GM23338 (cell line): ENCODE measurements around the gene SUPT3H. TPM values are rescaled to one million over a fixed set of nuclear protein-coding genes. Genes with fewer than 3 reads are reported as not detected.

Source experiments
- ATAC-seq: fragments of 200-7000 bp; cut with Tn5 transposase; 3 replicates; pipeline ENCODE4 v1.9.1; 2020
- DNase-seq: peaks from one replicate; pipeline ENCODE4 v3.0.0-alpha.2; 2015; ENCODE audit warnings: low spot score
- H2AFZ ChIP-seq: fragments of 200-600 bp; sonication (generic); 2 replicates; pipeline ENCODE4 v1.8.0; 2016; ENCODE audit warnings: antibody characterized with exemption, mild to moderate bottlenecking, moderate library complexity
- H3F3A ChIP-seq: fragments of 200-600 bp; sonication (generic); replicated peaks from 2 replicates; pipeline ENCODE4 v1.8.0; 2017; ENCODE audit warnings: antibody characterized with exemption, mixed run types, low read depth
- H3K27ac ChIP-seq: fragments of 200-600 bp; sonication (generic); 2 replicates; pipeline ENCODE4 v1.6.1; 2016; ENCODE audit warnings: low read depth
- H3K27me3 ChIP-seq: fragments of 200-600 bp; sonication (generic); 2 replicates; pipeline ENCODE4 v1.8.0; 2016; ENCODE audit warnings: mild to moderate bottlenecking, mixed run types, moderate library complexity; ENCODE audit not compliant: insufficient read depth
- H3K36me3 ChIP-seq: fragments of 200-600 bp; sonication (generic); 2 replicates; pipeline ENCODE4 v1.8.0; 2016; ENCODE audit warnings: mild to moderate bottlenecking; ENCODE audit not compliant: insufficient read depth
- H3K4me1 ChIP-seq: fragments of 200-600 bp; sonication (generic); 2 replicates; pipeline ENCODE4 v1.8.0; 2016; ENCODE audit warnings: mild to moderate bottlenecking, moderate library complexity; ENCODE audit not compliant: insufficient read depth
- H3K4me2 ChIP-seq: fragments of 200-600 bp; sonication (generic); 2 replicates; pipeline ENCODE4 v1.7.1; 2017; ENCODE audit warnings: mixed run types
- H3K4me3 ChIP-seq: fragments of 200-600 bp; sonication (generic); 2 replicates; pipeline ENCODE4 v1.6.1; 2016; ENCODE audit warnings: mixed run types
- H3K79me2 ChIP-seq: fragments of 200-600 bp; sonication (generic); replicated peaks from 2 replicates; pipeline ENCODE4 v1.8.0; 2017; ENCODE audit warnings: mild to moderate bottlenecking; ENCODE audit not compliant: insufficient read depth
- H3K9me2 ChIP-seq: fragments of 200-600 bp; sonication (generic); 2 replicates; pipeline ENCODE4 v1.8.0; 2017; ENCODE audit not compliant: insufficient read depth
- H4K20me1 ChIP-seq: fragments of 200-600 bp; sonication (generic); replicated peaks from 2 replicates; pipeline ENCODE4 v1.8.0; 2017; ENCODE audit warnings: mild to moderate bottlenecking; ENCODE audit not compliant: insufficient read depth
- H3K27ac Mint-ChIP-seq: 2 replicates; pipeline ENCODE4 v1.8.0; 2020; ENCODE audit warnings: inconsistent platforms, mild to moderate bottlenecking, moderate library complexity, mixed read lengths
- H3K27me3 Mint-ChIP-seq: 3 replicates; pipeline ENCODE4 v1.8.0; 2022; ENCODE audit warnings: low read depth, mild to moderate bottlenecking, moderate library complexity, mixed read lengths, inconsistent platforms; ENCODE audit not compliant: insufficient read depth, poor library complexity
- H3K36me3 Mint-ChIP-seq: 3 replicates; pipeline ENCODE4 v1.8.0; 2021; ENCODE audit warnings: low read depth, mild to moderate bottlenecking, inconsistent platforms, moderate library complexity, mixed read lengths
- H3K4me1 Mint-ChIP-seq: 3 replicates; pipeline ENCODE4 v1.8.0; 2020; ENCODE audit warnings: mild to moderate bottlenecking, inconsistent platforms, mixed read lengths
- H3K4me3 Mint-ChIP-seq: 3 replicates; pipeline ENCODE4 v1.8.0; 2021; ENCODE audit warnings: moderate library complexity, mild to moderate bottlenecking, inconsistent platforms, mixed read lengths
- H3K9me3 Mint-ChIP-seq: 3 replicates; pipeline ENCODE4 v1.8.0; 2020; ENCODE audit warnings: moderate library complexity, mild to moderate bottlenecking, inconsistent platforms, mixed read lengths
- CREB1 ChIP-seq: fragments of 250-450 bp; sonication (Bioruptor Pico); IDR thresholded peaks from 2 replicates; pipeline ENCODE4 v1.5.0; 2020; ENCODE audit warnings: low read depth, mild to moderate bottlenecking, moderate library complexity
- EZH2 ChIP-seq: fragments of 200-600 bp; sonication (generic); IDR thresholded peaks from one replicate; pipeline ENCODE4 v1.8.0; 2017; ENCODE audit warnings: antibody characterized with exemption, mild to moderate bottlenecking, low read depth; ENCODE audit not compliant: unreplicated experiment
- EZH2phosphoT487 ChIP-seq: fragments of 200-600 bp; sonication (generic); IDR thresholded peaks from one replicate; pipeline ENCODE4 v1.8.1; 2018; ENCODE audit warnings: antibody characterized with exemption; ENCODE audit not compliant: unreplicated experiment
- JUNB ChIP-seq: IDR thresholded peaks from one replicate; pipeline ENCODE4 v1.6.1; 2016; ENCODE audit warnings: antibody characterized with exemption; ENCODE audit not compliant: unreplicated experiment
- NANOG ChIP-seq: IDR thresholded peaks from 2 replicates; pipeline ENCODE4 v1.6.1; 2016; ENCODE audit warnings: antibody characterized with exemption, borderline replicate concordance
- STAT1 ChIP-seq: IDR thresholded peaks from one replicate; pipeline ENCODE4 v1.6.1; 2016; ENCODE audit warnings: antibody characterized with exemption; ENCODE audit not compliant: unreplicated experiment
- ZNF114 ChIP-seq: fragments of 250-450 bp; sonication (Bioruptor Pico); IDR thresholded peaks from 2 replicates; pipeline ENCODE4 v1.5.0; 2020; ENCODE audit warnings: mild to moderate bottlenecking, moderate library complexity
- ZNF331 ChIP-seq: fragments of 250-450 bp; sonication (Bioruptor Pico); IDR thresholded peaks from 2 replicates; pipeline ENCODE4 v1.5.0; 2020; ENCODE audit warnings: low read depth, mild to moderate bottlenecking, moderate library complexity
- polyA plus RNA-seq: library from polyadenylated mRNA; unstranded; fragments of >200 nt; fragmentation: Nextera tagmentation; extraction: Ambion mirVana; gene quantifications from 2 replicates; pipeline ENCODE4 v1.2.1, GENCODE V29; 2016
- total RNA-seq: library from RNA; depleted of rRNA; stranded (reverse); fragments of >200 nt; shearing (Covaris generic); gene quantifications from 2 replicates; pipeline ENCODE4 v1.2.3, GENCODE V29; 2014
- TF ChIP-seq, protein P1 (sequence below): fragments of 250-450 bp; sonication (Bioruptor Pico); IDR thresholded peaks from 2 replicates; pipeline ENCODE4 v1.5.0; 2020; ENCODE audit warnings: mild to moderate bottlenecking, moderate library complexity
- TF ChIP-seq, protein P2 (sequence below): IDR thresholded peaks from 2 replicates; pipeline ENCODE4 v1.6.1; 2016; ENCODE audit warnings: antibody characterized with exemption
- TF ChIP-seq, protein P3 (sequence below), 2 experiments: fragments of 200-600 bp in 1 of 2; sonication (generic) in 1 of 2; conservative IDR thresholded peaks; 2 replicates each; pipeline versions ENCODE4 v1.5.1 to v1.6.1; 2016 to 2017; ENCODE audit warnings: antibody characterized with exemption in 2 of 2, low read depth in 2 of 2, mild to moderate bottlenecking in 2 of 2, moderate library complexity in 1 of 2

The SUPT3H gene
- total and polyA plus RNA-seq, 2 experiments from 2014 or later: 11.4 to 30.1 TPM

DNA sequence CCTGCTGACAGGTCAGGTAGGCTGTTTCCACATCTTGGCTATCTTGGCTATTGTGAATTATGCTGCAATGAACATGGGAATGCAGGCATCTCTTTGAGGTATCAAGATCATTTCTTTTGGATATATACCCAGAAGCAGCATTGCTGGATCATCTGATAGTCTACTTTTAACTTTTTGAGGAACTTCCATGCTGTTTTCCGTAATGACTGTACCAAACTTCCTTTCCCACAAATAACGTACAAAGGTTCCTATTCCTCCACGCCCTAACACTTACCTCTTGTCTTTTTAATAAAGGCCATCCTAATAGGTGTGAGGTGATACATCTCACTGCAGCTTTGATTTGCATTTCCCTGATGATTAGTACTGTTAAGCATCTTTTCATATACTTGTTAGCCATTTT lies 388.3 kb downstream of the SUPT3H start:
- H3K9me3 Mint-ChIP-seq: no peaks in the 10 kb centered on the region
- H4K20me1 ChIP-seq: no peaks in the 10 kb centered on the region
- no peak overlapping the region for H2AFZ ChIP-seq
- no peaks in the 10 kb centered on the region for H3K4me1 Mint-ChIP-seq
- H3K27me3 ChIP-seq: no peaks in the 10 kb centered on the region
- H3K27ac ChIP-seq: no peak overlapping the region
- no peaks in the 10 kb centered on the region for H3K36me3 ChIP-seq
- no peak overlapping the region for H3K4me2 ChIP-seq
- H3K27me3 Mint-ChIP-seq: peaks cover 1% of the 10 kb centered on the region
- DNase-seq (no peak), ATAC-seq (no peak)
- H3K4me1 ChIP-seq: no peaks in the 10 kb centered on the region
- TF ChIP-seq ZNF331 (no peak), CREB1 (CRISPR knock-in tag) (no peak), ZNF114 (CRISPR knock-in tag) (no peak), NANOG (no peak), EZH2phosphoT487 (no peak), STAT1 (no peak), EZH2 (no peak), JUNB (no peak)
- TF ChIP-seq, protein P1, sequence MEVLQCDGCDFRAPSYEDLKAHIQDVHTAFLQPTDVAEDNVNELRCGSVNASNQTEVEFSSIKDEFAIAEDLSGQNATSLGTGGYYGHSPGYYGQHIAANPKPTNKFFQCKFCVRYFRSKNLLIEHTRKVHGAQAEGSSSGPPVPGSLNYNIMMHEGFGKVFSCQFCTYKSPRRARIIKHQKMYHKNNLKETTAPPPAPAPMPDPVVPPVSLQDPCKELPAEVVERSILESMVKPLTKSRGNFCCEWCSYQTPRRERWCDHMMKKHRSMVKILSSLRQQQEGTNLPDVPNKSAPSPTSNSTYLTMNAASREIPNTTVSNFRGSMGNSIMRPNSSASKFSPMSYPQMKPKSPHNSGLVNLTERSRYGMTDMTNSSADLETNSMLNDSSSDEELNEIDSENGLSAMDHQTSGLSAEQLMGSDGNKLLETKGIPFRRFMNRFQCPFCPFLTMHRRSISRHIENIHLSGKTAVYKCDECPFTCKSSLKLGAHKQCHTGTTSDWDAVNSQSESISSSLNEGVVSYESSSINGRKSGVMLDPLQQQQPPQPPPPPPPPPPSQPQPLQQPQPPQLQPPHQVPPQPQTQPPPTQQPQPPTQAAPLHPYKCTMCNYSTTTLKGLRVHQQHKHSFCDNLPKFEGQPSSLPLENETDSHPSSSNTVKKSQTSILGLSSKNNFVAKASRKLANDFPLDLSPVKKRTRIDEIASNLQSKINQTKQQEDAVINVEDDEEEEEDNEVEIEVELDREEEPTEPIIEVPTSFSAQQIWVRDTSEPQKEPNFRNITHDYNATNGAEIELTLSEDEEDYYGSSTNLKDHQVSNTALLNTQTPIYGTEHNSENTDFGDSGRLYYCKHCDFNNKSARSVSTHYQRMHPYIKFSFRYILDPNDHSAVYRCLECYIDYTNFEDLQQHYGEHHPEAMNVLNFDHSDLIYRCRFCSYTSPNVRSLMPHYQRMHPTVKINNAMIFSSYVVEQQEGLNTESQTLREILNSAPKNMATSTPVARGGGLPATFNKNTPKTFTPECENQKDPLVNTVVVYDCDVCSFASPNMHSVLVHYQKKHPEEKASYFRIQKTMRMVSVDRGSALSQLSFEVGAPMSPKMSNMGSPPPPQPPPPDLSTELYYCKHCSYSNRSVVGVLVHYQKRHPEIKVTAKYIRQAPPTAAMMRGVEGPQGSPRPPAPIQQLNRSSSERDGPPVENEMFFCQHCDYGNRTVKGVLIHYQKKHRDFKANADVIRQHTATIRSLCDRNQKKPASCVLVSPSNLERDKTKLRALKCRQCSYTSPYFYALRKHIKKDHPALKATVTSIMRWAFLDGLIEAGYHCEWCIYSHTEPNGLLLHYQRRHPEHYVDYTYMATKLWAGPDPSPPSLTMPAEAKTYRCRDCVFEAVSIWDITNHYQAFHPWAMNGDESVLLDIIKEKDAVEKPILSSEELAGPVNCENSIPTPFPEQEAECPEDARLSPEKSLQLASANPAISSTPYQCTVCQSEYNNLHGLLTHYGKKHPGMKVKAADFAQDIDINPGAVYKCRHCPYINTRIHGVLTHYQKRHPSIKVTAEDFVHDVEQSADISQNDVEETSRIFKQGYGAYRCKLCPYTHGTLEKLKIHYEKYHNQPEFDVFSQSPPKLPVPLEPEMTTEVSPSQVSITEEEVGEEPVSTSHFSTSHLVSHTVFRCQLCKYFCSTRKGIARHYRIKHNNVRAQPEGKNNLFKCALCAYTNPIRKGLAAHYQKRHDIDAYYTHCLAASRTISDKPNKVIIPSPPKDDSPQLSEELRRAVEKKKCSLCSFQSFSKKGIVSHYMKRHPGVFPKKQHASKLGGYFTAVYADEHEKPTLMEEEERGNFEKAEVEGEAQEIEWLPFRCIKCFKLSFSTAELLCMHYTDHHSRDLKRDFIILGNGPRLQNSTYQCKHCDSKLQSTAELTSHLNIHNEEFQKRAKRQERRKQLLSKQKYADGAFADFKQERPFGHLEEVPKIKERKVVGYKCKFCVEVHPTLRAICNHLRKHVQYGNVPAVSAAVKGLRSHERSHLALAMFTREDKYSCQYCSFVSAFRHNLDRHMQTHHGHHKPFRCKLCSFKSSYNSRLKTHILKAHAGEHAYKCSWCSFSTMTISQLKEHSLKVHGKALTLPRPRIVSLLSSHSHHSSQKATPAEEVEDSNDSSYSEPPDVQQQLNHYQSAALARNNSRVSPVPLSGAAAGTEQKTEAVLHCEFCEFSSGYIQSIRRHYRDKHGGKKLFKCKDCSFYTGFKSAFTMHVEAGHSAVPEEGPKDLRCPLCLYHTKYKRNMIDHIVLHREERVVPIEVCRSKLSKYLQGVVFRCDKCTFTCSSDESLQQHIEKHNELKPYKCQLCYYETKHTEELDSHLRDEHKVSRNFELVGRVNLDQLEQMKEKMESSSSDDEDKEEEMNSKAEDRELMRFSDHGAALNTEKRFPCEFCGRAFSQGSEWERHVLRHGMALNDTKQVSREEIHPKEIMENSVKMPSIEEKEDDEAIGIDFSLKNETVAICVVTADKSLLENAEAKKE (CRISPR knock-in tag): no peak
- TF ChIP-seq, protein P2, sequence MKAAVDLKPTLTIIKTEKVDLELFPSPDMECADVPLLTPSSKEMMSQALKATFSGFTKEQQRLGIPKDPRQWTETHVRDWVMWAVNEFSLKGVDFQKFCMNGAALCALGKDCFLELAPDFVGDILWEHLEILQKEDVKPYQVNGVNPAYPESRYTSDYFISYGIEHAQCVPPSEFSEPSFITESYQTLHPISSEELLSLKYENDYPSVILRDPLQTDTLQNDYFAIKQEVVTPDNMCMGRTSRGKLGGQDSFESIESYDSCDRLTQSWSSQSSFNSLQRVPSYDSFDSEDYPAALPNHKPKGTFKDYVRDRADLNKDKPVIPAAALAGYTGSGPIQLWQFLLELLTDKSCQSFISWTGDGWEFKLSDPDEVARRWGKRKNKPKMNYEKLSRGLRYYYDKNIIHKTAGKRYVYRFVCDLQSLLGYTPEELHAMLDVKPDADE: no peak
- TF ChIP-seq, protein P3, sequence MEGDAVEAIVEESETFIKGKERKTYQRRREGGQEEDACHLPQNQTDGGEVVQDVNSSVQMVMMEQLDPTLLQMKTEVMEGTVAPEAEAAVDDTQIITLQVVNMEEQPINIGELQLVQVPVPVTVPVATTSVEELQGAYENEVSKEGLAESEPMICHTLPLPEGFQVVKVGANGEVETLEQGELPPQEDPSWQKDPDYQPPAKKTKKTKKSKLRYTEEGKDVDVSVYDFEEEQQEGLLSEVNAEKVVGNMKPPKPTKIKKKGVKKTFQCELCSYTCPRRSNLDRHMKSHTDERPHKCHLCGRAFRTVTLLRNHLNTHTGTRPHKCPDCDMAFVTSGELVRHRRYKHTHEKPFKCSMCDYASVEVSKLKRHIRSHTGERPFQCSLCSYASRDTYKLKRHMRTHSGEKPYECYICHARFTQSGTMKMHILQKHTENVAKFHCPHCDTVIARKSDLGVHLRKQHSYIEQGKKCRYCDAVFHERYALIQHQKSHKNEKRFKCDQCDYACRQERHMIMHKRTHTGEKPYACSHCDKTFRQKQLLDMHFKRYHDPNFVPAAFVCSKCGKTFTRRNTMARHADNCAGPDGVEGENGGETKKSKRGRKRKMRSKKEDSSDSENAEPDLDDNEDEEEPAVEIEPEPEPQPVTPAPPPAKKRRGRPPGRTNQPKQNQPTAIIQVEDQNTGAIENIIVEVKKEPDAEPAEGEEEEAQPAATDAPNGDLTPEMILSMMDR (conservative IDR thresholded peaks at IDR 0.05; ENCODE audit: low read depth in 2 of 2): no peak
- H3K27ac Mint-ChIP-seq: no peak overlapping the region
- no peak overlapping the region for H3K4me3 Mint-ChIP-seq
- no peaks in the 10 kb centered on the region for H3K9me2 ChIP-seq
- no peaks in the 10 kb centered on the region for H3K79me2 ChIP-seq
- H3K4me3 ChIP-seq: no peak overlapping the region
- no peaks in the 10 kb centered on the region for H3K36me3 Mint-ChIP-seq
- H3F3A ChIP-seq: no peaks in the 10 kb centered on the region
